HepG2 (cell line): ENCODE results near the gene RBM47. TPM values are rescaled to one million over a fixed set of nuclear protein-coding genes. Genes with fewer than 3 reads are reported as not detected.

ENCODE experiments used
- ATAC-seq: fragments of 200-7000 bp; cut with Tn5 transposase; 3 replicates; pipeline ENCODE4 v1.9.1; 2020; ENCODE audit warnings: mild to moderate bottlenecking, moderate library complexity
- BruUV-seq: library from RNA; stranded (reverse); fragments of 400-500 nt; replicated peaks from 2 replicates; lab custom pipeline; 2021; lab: Mats Ljungman, UMichigan
- CTCF ChIA-PET: fragments of 300-600 bp; formaldehyde crosslinking; extraction: SDS; loops from one replicate; lab custom pipeline; 2021; ENCODE audit warnings: low total read pairs, inconsistent platforms, low intra/inter-chr PET ratio; lab: Yijun Ruan, JAX
- POLR2A ChIA-PET: fragments of 350-600 bp; sonication (Branson Sonifier 250); formaldehyde crosslinking; loops from one replicate; lab custom pipeline; 2020; ENCODE audit warnings: antibody characterized with exemption, inconsistent platforms; lab: Yijun Ruan, JAX
- DNase-seq: peaks from one replicate; pipeline ENCODE4 v3.0.0-alpha.2; 2015; ENCODE audit warnings: low spot score
- FAIRE-seq: peaks from 3 replicates; lab custom pipeline; 2011; peaks lifted over from hg19 to GRCh38; lab: Jason Lieb, UNC
- H2AFZ ChIP-seq: one replicate; pipeline ENCODE4 v1.6.1; 2011; ENCODE audit warnings: low read length, inconsistent platforms
- H3K27ac ChIP-seq: fragments of 300-600 bp; 3 replicates; pipeline ENCODE4 v1.8.0; 2011; ENCODE audit warnings: mixed run types, mild to moderate bottlenecking, mixed read lengths, low read length, inconsistent platforms; ENCODE audit not compliant: insufficient read depth; ENCODE audit errors: extremely low read length
- H3K27me3 ChIP-seq, 2 experiments: fragments of 200-600 bp in 1 of 2; 2 replicates in 1 of 2; 3 replicates in 1 of 2; pipeline versions ENCODE4 v1.6.0 to v1.8.0; 2011; ENCODE audit warnings: low read length in 2 of 2, mild to moderate bottlenecking in 2 of 2, moderate library complexity in 2 of 2, inconsistent platforms in 1 of 2; ENCODE audit not compliant: insufficient read depth in 2 of 2, control insufficient read depth in 1 of 2
- H3K36me3 ChIP-seq, 2 experiments: fragments of 200-600 bp in 1 of 2; replicated peaks in 1 of 2; 2 replicates in 1 of 2; 3 replicates in 1 of 2; pipeline versions ENCODE4 v1.5.1 to v1.8.0; 2011; ENCODE audit warnings: low read length in 2 of 2, inconsistent platforms in 1 of 2; ENCODE audit not compliant: insufficient read depth in 2 of 2, control insufficient read depth in 1 of 2
- H3K4me1 ChIP-seq: 2 replicates; pipeline ENCODE4 v1.5.1; 2012; ENCODE audit warnings: low read length, inconsistent platforms; ENCODE audit not compliant: insufficient read depth
- H3K4me2 ChIP-seq: 2 replicates; pipeline ENCODE4 v1.6.0; 2011; ENCODE audit warnings: low read depth, low read length, inconsistent platforms
- H3K4me3 ChIP-seq, 3 experiments: fragments of 200-600 bp in 1 of 3; sonication (generic), shearing (Covaris generic) in 1 of 3; replicated peaks in 1 of 3; 2 replicates each; pipeline ENCODE4 v1.5.1; 2011 to 2016; ENCODE audit warnings: low read length in 3 of 3, inconsistent platforms in 2 of 3, low read depth in 2 of 3, mild to moderate bottlenecking in 2 of 3, control low read depth in 1 of 3, mixed read lengths in 1 of 3; ENCODE audit not compliant: insufficient read depth in 1 of 3
- H3K79me2 ChIP-seq: one replicate; pipeline ENCODE4 v1.6.1; 2011; ENCODE audit warnings: low read length, inconsistent platforms; ENCODE audit not compliant: insufficient read depth
- H3K9ac ChIP-seq: 2 replicates; pipeline ENCODE4 v1.6.0; 2011; ENCODE audit warnings: mild to moderate bottlenecking, low read depth, low read length, inconsistent platforms; ENCODE audit not compliant: insufficient read depth
- H3K9me3 ChIP-seq: 2 replicates; pipeline ENCODE4 v1.5.1; 2012; ENCODE audit warnings: mild to moderate bottlenecking, low read length
- H4K20me1 ChIP-seq: 2 replicates; pipeline ENCODE4 v1.6.0; 2011; ENCODE audit warnings: inconsistent platforms, mild to moderate bottlenecking, low read length, moderate library complexity; ENCODE audit not compliant: insufficient read depth
- CHD2 ChIP-seq: IDR thresholded peaks from 2 replicates; pipeline ENCODE4 v1.6.1; 2011; ENCODE audit warnings: low read depth, low read length, improper control_type of control experiment
- ELF4 ChIP-seq: sonication (generic); formaldehyde crosslinking; IDR thresholded peaks from 2 replicates; pipeline ENCODE4 v1.5.0; 2020; ENCODE audit warnings: missing genetic modification reagents, mild to moderate bottlenecking, moderate library complexity, borderline replicate concordance
- FOSL2 ChIP-seq: sonication (generic); formaldehyde crosslinking; IDR thresholded peaks from 2 replicates; pipeline ENCODE4 v1.4.0; 2020; ENCODE audit warnings: missing genetic modification reagents
- HNF4G ChIP-seq, 2 experiments: sonication (generic) in 1 of 2; formaldehyde crosslinking in 1 of 2; IDR thresholded peaks; 2 replicates each; pipeline versions ENCODE4 v1.4.0 to v1.6.1; 2011 to 2020; ENCODE audit warnings: borderline replicate concordance in 2 of 2, low read depth in 2 of 2, mild to moderate bottlenecking in 2 of 2, low read length in 1 of 2, missing genetic modification reagents in 1 of 2, moderate library complexity in 1 of 2
- KLF6 ChIP-seq: IDR thresholded peaks from 2 replicates; pipeline ENCODE4 v1.8.0; 2016; ENCODE audit warnings: missing biosample characterization, missing genetic modification reagents
- PCBP2 ChIP-seq: fragments of 200-400 bp; formaldehyde crosslinking; optimal IDR thresholded peaks from 2 replicates; pipeline ENCODE3; 2018; ENCODE audit warnings: low read length, low read depth; ENCODE audit not compliant: poor library complexity, severe bottlenecking
- RAD21 ChIP-seq: fragments of 450-650 bp; formaldehyde crosslinking; IDR thresholded peaks from 2 replicates; pipeline ENCODE4 v1.5.0; 2020; ENCODE audit warnings: mild to moderate bottlenecking
- SMC3 ChIP-seq: IDR thresholded peaks from 2 replicates; pipeline ENCODE4 v1.6.1; 2011; ENCODE audit warnings: low read length, improper control_type of control experiment
- SNAPC2 ChIP-seq: sonication (generic); formaldehyde crosslinking; IDR thresholded peaks from 2 replicates; pipeline ENCODE4 v1.8.1; 2022; ENCODE audit warnings: mild to moderate bottlenecking, missing genetic modification reagents
- STAG1 ChIP-seq: sonication (generic); formaldehyde crosslinking; IDR thresholded peaks from 2 replicates; pipeline ENCODE4 v1.4.0; 2020; ENCODE audit warnings: missing genetic modification reagents
- ZNF260 ChIP-seq: sonication (generic); formaldehyde crosslinking; IDR thresholded peaks from 2 replicates; pipeline ENCODE4 v1.4.0; 2020; ENCODE audit warnings: missing genetic modification reagents, low read depth, mild to moderate bottlenecking, borderline replicate concordance
- ZNF296 ChIP-seq: sonication (generic); formaldehyde crosslinking; conservative IDR thresholded peaks from 2 replicates; pipeline ENCODE4 v1.5.0; 2020; ENCODE audit warnings: mild to moderate bottlenecking, missing genetic modification reagents
- ZNF343 ChIP-seq: sonication (generic); formaldehyde crosslinking; IDR thresholded peaks from 2 replicates; pipeline ENCODE4 v1.4.0; 2020; ENCODE audit warnings: mild to moderate bottlenecking, missing genetic modification reagents
- ZNF713 ChIP-seq: sonication (generic); formaldehyde crosslinking; IDR thresholded peaks from 2 replicates; pipeline ENCODE4 v1.4.0; 2020; ENCODE audit warnings: mild to moderate bottlenecking, missing genetic modification reagents
- WGBS: methylation state at CpG from one replicate; pipeline ENCODE4 v1.1.6; 2017; ENCODE audit warnings: low lambda C conversion rate; 5-methylcytosine and 5-hydroxymethylcytosine counted together
- in situ Hi-C: cut with HindIII; loops from 2 replicates; pipeline ENCODE4 v1.10.0; 2017; ENCODE audit warnings: low pct_unique_long_range_greater_than_20kb; ENCODE audit not compliant: extremely low pct_ligation_motif_present
- intact Hi-C: fragments of 100-400 bp; cut with micrococcal nuclease; formaldehyde crosslinking; loops from one replicate; pipeline ENCODE4 v1.10.0; 2022; ENCODE audit not compliant: unreplicated experiment
- polyA plus RNA-seq, 8 experiments: library from polyadenylated mRNA; depleted of rRNA in 3 of 8; stranded (reverse) in 7 of 8; unstranded in 1 of 8; fragments of >200 nt; fragmentation: Illumina TruSeq in 4 of 8; extraction: Trizol in 4 of 8; gene quantifications; 2 replicates each; pipeline versions ENCODE4 v1.2.1 to v1.2.3, GENCODE V29; 2011 to 2016; ENCODE audit warnings: low read depth in 4 of 8, missing spikeins in 1 of 8, mixed read lengths in 1 of 8; ENCODE audit not compliant: insufficient read depth in 1 of 8
- total RNA-seq, 5 experiments: library from RNA; depleted of rRNA; stranded (reverse); fragments of >200 nt; fragmentation: Illumina TruSeq; extraction: Trizol; gene quantifications; 2 replicates each; pipeline ENCODE4 v1.2.3, GENCODE V29; 2016; ENCODE audit warnings: low read depth in 1 of 5
- TF ChIP-seq, protein P1 (sequence below): fragments of 450-650 bp; IDR thresholded peaks from 2 replicates; pipeline ENCODE4 v1.6.1; 2017
- TF ChIP-seq, protein P2 (sequence below): sonication (generic); formaldehyde crosslinking; IDR thresholded peaks from 2 replicates; pipeline ENCODE4 v1.5.0; 2020; ENCODE audit warnings: mild to moderate bottlenecking, missing genetic modification reagents, moderate library complexity
- TF ChIP-seq, protein P3 (sequence below): sonication (generic); formaldehyde crosslinking; IDR thresholded peaks from 2 replicates; pipeline ENCODE4 v1.8.0; 2022; ENCODE audit warnings: missing genetic modification reagents, mild to moderate bottlenecking, inconsistent platforms, borderline replicate concordance
- TF ChIP-seq, protein P4 (sequence below): sonication (generic); formaldehyde crosslinking; IDR thresholded peaks from 2 replicates; pipeline ENCODE4; 2020; ENCODE audit warnings: missing genetic modification reagents, mild to moderate bottlenecking, borderline replicate concordance

RBM47 gene
- total and polyA plus RNA-seq, 2 of the 13 experiments (the other 11 are each of a cell fraction or from before 2014, with no cell fraction given), result 1.2 to 2.5 TPM

DNA sequence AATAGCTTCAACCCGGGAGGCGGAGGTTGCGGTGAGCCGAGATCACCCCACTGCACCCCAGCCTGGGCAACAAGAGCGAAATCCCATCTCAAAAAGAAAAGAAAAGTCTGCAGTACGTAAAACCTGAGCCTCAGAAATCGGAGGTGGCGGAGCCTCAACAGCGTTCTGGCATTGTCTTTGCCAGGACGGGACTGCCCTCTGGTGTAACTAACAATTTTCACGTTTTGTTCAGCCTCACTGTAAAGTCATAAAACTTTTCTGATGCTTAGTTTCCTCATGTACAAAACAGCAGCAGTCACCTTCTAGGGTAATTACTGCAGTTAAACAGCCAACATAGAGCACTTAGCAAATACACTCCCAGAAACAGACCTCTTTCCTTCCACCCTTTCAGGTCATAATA, 121.7 kb downstream of the RBM47 start:
- H3K4me1 ChIP-seq, result peaks cover 15% of the 10 kb centered on the region
- FAIRE-seq (peak; percentile 47), DNase-seq (no peak), ATAC-seq (peak; percentile 62; the same call in 2 of the 3 replicates)
- H3K4me2 ChIP-seq, result no peak overlapping the region
- no peak overlapping the region for H3K9ac ChIP-seq
- intact Hi-C loops, result no loop called here
- no peaks in the 10 kb centered on the region for H3K27me3 ChIP-seq
- no peaks in the 10 kb centered on the region for H3K9me3 ChIP-seq
- CTCF ChIA-PET, result interaction anchor here (1.1 kb wide), 1 partner anchor 358 kb away, joined by 3 read pairs; no protein-coding TSS in a partner anchor
- BruUV-seq, result no TSS peak
- no peaks in the 10 kb centered on the region for H3K36me3 ChIP-seq
- H4K20me1 ChIP-seq, result no peaks in the 10 kb centered on the region
- H3K4me3 ChIP-seq, result no peak overlapping the region
- H3K27ac ChIP-seq, result no peak overlapping the region
- no peak overlapping the region for H2AFZ ChIP-seq
- H3K79me2 ChIP-seq, result no peaks in the 10 kb centered on the region
- POLR2A ChIA-PET, result no interaction called here
- WGBS, result 82% methylated on average over 11 of the region's 11 CpGs
- in situ Hi-C loops, result no loop called here
- TF ChIP-seq KLF6 (CRISPR knock-in tag) (no peak), HNF4G (IDR thresholded peaks at IDR 0.05; ENCODE audit: borderline replicate concordance, low read depth, low read length) (no peak), HNF4G (CRISPR knock-in tag; IDR thresholded peaks at IDR 0.05; ENCODE audit: borderline replicate concordance, low read depth) (no peak), SMC3 (peak; percentile 64; the same call in 1 of the 2 replicates), ZNF713 (CRISPR knock-in tag) (no peak), RAD21 (CRISPR knock-in tag) (peak; percentile 58; the same call in 1 of the 2 replicates), CHD2 (no peak), FOSL2 (no peak; the same call in 1 of the 2 replicates), ZNF260 (no peak), STAG1 (CRISPR knock-in tag) (peak; percentile 73), ELF4 (CRISPR knock-in tag) (no peak), SNAPC2 (CRISPR knock-in tag) (no peak), ZNF296 (CRISPR knock-in tag) (no peak), ZNF343 (CRISPR knock-in tag) (no peak), PCBP2 (no peak)
- TF ChIP-seq, protein P1, sequence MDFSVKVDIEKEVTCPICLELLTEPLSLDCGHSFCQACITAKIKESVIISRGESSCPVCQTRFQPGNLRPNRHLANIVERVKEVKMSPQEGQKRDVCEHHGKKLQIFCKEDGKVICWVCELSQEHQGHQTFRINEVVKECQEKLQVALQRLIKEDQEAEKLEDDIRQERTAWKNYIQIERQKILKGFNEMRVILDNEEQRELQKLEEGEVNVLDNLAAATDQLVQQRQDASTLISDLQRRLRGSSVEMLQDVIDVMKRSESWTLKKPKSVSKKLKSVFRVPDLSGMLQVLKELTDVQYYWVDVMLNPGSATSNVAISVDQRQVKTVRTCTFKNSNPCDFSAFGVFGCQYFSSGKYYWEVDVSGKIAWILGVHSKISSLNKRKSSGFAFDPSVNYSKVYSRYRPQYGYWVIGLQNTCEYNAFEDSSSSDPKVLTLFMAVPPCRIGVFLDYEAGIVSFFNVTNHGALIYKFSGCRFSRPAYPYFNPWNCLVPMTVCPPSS, result no peak
- TF ChIP-seq, protein P2, sequence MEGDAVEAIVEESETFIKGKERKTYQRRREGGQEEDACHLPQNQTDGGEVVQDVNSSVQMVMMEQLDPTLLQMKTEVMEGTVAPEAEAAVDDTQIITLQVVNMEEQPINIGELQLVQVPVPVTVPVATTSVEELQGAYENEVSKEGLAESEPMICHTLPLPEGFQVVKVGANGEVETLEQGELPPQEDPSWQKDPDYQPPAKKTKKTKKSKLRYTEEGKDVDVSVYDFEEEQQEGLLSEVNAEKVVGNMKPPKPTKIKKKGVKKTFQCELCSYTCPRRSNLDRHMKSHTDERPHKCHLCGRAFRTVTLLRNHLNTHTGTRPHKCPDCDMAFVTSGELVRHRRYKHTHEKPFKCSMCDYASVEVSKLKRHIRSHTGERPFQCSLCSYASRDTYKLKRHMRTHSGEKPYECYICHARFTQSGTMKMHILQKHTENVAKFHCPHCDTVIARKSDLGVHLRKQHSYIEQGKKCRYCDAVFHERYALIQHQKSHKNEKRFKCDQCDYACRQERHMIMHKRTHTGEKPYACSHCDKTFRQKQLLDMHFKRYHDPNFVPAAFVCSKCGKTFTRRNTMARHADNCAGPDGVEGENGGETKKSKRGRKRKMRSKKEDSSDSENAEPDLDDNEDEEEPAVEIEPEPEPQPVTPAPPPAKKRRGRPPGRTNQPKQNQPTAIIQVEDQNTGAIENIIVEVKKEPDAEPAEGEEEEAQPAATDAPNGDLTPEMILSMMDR (CRISPR knock-in tag), result peak; percentile 64
- TF ChIP-seq, protein P3, sequence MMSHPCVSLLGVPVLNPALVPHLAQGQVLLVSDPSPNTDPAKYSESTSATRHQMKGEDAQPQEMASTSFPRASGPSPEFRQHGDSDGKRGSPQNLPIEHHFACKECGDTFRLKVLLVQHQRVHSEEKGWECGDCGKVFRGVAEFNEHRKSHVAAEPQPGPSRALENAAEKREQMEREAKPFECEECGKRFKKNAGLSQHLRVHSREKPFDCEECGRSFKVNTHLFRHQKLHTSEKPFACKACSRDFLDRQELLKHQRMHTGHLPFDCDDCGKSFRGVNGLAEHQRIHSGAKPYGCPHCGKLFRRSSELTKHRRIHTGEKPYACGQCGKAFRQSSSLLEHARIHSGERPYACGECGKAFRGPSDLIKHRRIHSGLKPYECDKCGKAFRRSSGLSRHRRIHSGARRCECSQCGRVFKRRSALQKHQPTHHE (CRISPR knock-in tag), result no peak
- TF ChIP-seq, protein P4, sequence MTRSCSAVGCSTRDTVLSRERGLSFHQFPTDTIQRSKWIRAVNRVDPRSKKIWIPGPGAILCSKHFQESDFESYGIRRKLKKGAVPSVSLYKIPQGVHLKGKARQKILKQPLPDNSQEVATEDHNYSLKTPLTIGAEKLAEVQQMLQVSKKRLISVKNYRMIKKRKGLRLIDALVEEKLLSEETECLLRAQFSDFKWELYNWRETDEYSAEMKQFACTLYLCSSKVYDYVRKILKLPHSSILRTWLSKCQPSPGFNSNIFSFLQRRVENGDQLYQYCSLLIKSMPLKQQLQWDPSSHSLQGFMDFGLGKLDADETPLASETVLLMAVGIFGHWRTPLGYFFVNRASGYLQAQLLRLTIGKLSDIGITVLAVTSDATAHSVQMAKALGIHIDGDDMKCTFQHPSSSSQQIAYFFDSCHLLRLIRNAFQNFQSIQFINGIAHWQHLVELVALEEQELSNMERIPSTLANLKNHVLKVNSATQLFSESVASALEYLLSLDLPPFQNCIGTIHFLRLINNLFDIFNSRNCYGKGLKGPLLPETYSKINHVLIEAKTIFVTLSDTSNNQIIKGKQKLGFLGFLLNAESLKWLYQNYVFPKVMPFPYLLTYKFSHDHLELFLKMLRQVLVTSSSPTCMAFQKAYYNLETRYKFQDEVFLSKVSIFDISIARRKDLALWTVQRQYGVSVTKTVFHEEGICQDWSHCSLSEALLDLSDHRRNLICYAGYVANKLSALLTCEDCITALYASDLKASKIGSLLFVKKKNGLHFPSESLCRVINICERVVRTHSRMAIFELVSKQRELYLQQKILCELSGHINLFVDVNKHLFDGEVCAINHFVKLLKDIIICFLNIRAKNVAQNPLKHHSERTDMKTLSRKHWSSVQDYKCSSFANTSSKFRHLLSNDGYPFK (CRISPR knock-in tag), result no peak
